SK-N-SH (cell line): ENCODE data around the gene NYAP2. TPM values are rescaled to one million over a fixed set of nuclear protein-coding genes. Genes with fewer than 3 reads are reported as not detected.

Experiments used
- CTCF ChIA-PET: fragments of 300-600, 350-600 bp; formaldehyde crosslinking; extraction: SDS; loops from one replicate; lab custom pipeline; 2021; lab: Yijun Ruan, JAX
- POLR2A ChIA-PET: fragments of 350-600 bp; sonication (Branson Sonifier 250); formaldehyde crosslinking; extraction: SDS; loops from one replicate; lab custom pipeline; 2020; ENCODE audit warnings: antibody characterized with exemption, inconsistent platforms; lab: Yijun Ruan, JAX
- DNase-seq: peaks from one replicate; pipeline ENCODE4 v3.0.0; 2012
- H2AFZ ChIP-seq: fragments of 200-600 bp; sonication (generic); 2 replicates; pipeline ENCODE4 v1.8.1; 2016; ENCODE audit warnings: antibody characterized with exemption, mild to moderate bottlenecking, low read depth
- H3F3A ChIP-seq: fragments of 200-600 bp; sonication (generic); replicated peaks from 2 replicates; pipeline ENCODE3; 2016; ENCODE audit warnings: antibody characterized with exemption, mild to moderate bottlenecking; ENCODE audit not compliant: insufficient read depth
- H3K27ac ChIP-seq, 2 experiments: fragments of 200-500 bp in 1 of 2; fragments of 200-600 bp in 1 of 2; sonication (Bioruptor generic) in 1 of 2; sonication (generic), shearing (Covaris generic) in 1 of 2; 2 replicates each; pipeline versions ENCODE4 v1.5.1 to v1.6.1; 2014 to 2016; ENCODE audit warnings: low read depth in 2 of 2, inconsistent platforms in 1 of 2, low read length in 1 of 2, mild to moderate bottlenecking in 1 of 2, mixed read lengths in 1 of 2
- H3K27me3 ChIP-seq: fragments of 200-600 bp; sonication (generic), shearing (Covaris generic); 2 replicates; pipeline ENCODE4 v1.6.1; 2016; ENCODE audit warnings: mixed run types; ENCODE audit not compliant: insufficient read depth
- H3K36me3 ChIP-seq, 2 experiments: fragments of 200-500 bp in 1 of 2; fragments of 200-600 bp in 1 of 2; sonication (Bioruptor generic) in 1 of 2; sonication (generic) in 1 of 2; replicated peaks in 1 of 2; 2 replicates each; pipeline versions ENCODE3 to v1.5.1; 2014 to 2016; ENCODE audit warnings: low read length in 1 of 2, mild to moderate bottlenecking in 1 of 2; ENCODE audit not compliant: insufficient read depth in 2 of 2, control insufficient read depth in 1 of 2
- H3K4me1 ChIP-seq, 2 experiments: fragments of 200-500 bp in 1 of 2; fragments of 200-600 bp in 1 of 2; sonication (Bioruptor generic) in 1 of 2; sonication (generic), shearing (Covaris generic) in 1 of 2; 2 replicates each; pipeline versions ENCODE4 v1.5.1 to v1.6.1; 2014 to 2016; ENCODE audit warnings: low read depth in 1 of 2, low read length in 1 of 2, mixed run types in 1 of 2; ENCODE audit not compliant: insufficient read depth in 2 of 2, control insufficient read depth in 1 of 2
- H3K4me2 ChIP-seq: fragments of 200-600 bp; sonication (generic), shearing (Covaris generic); 2 replicates; pipeline ENCODE4 v1.6.1; 2017; ENCODE audit warnings: mixed run types
- H3K4me3 ChIP-seq, 2 experiments: fragments of 200-500 bp in 1 of 2; fragments of 200-600 bp in 1 of 2; sonication (Bioruptor generic) in 1 of 2; sonication (generic), shearing (Covaris generic) in 1 of 2; 2 replicates each; pipeline versions ENCODE4 v1.5.1 to v1.8.1; 2014 to 2016; ENCODE audit warnings: low read depth in 2 of 2, inconsistent platforms in 1 of 2, low read length in 1 of 2, mild to moderate bottlenecking in 1 of 2, mixed read lengths in 1 of 2, moderate library complexity in 1 of 2
- H3K79me2 ChIP-seq: fragments of 200-600 bp; sonication (generic); 2 replicates; pipeline ENCODE4 v1.8.1; 2017; ENCODE audit warnings: mild to moderate bottlenecking; ENCODE audit not compliant: insufficient read depth
- H3K9ac ChIP-seq: fragments of 200-600 bp; sonication (generic); 2 replicates; pipeline ENCODE4 v1.6.1; 2017; ENCODE audit warnings: mixed run types
- H3K9me2 ChIP-seq: fragments of 200-600 bp; sonication (generic); 2 replicates; pipeline ENCODE4 v1.6.1; 2017; ENCODE audit warnings: mixed run types
- H3K9me3 ChIP-seq: fragments of 200-600 bp; sonication (generic); 2 replicates; pipeline ENCODE4 v1.6.1; 2017; ENCODE audit warnings: mixed run types, mild to moderate bottlenecking, moderate library complexity
- H4K20me1 ChIP-seq: fragments of 200-600 bp; sonication (generic); 2 replicates; pipeline ENCODE4 v1.6.1; 2017; ENCODE audit warnings: mild to moderate bottlenecking, mixed run types; ENCODE audit not compliant: insufficient read depth
- EZH2phosphoT487 ChIP-seq: fragments of 200-600 bp; sonication (generic); IDR thresholded peaks from 2 replicates; pipeline ENCODE4 v1.6.1; 2017; ENCODE audit warnings: low read depth, mixed run types, mild to moderate bottlenecking, antibody characterized with exemption, moderate library complexity, borderline replicate concordance
- FOXM1 ChIP-seq: IDR thresholded peaks from 2 replicates; pipeline ENCODE4 v1.4.0; 2012; ENCODE audit warnings: low read depth, mild to moderate bottlenecking
- GATA2 ChIP-seq: sonication (generic); formaldehyde crosslinking; IDR thresholded peaks from 2 replicates; pipeline ENCODE4 v1.5.0; 2020; ENCODE audit warnings: mild to moderate bottlenecking, missing genetic modification reagents
- MXI1 ChIP-seq: IDR thresholded peaks from 2 replicates; pipeline ENCODE4 v1.6.1; 2012; ENCODE audit warnings: mild to moderate bottlenecking, low read depth, low read length, improper control_type of control experiment
- POLR2AphosphoS5 ChIP-seq: IDR thresholded peaks from 2 replicates; pipeline ENCODE4 v1.6.1; 2012; ENCODE audit warnings: low read depth, low read length
- RXRA ChIP-seq: IDR thresholded peaks from 2 replicates; pipeline ENCODE4 v1.4.0; 2012; ENCODE audit warnings: low read depth, mild to moderate bottlenecking, borderline replicate concordance
- SIN3A ChIP-seq: IDR thresholded peaks from 2 replicates; pipeline ENCODE4 v1.6.1; 2012; ENCODE audit warnings: low read depth, mild to moderate bottlenecking, low read length, moderate library complexity, borderline replicate concordance
- SMC3 ChIP-seq: IDR thresholded peaks from 2 replicates; pipeline ENCODE4 v1.6.1; 2012; ENCODE audit warnings: low read depth, low read length, improper control_type of control experiment
- TAF1 ChIP-seq: IDR thresholded peaks from 2 replicates; pipeline ENCODE4 v1.6.1; 2012; ENCODE audit warnings: low read depth, mild to moderate bottlenecking, low read length, moderate library complexity, borderline replicate concordance
- YY1 ChIP-seq: IDR thresholded peaks from 2 replicates; pipeline ENCODE4 v1.4.0; 2012; ENCODE audit warnings: low read depth, mild to moderate bottlenecking
- WGBS: methylation state at CpG from one replicate; pipeline ENCODE4 v1.1.6; 2017; ENCODE audit warnings: low lambda C conversion rate; 5-methylcytosine and 5-hydroxymethylcytosine counted together
- polyA plus RNA-seq, 3 experiments: library from polyadenylated mRNA; depleted of rRNA; stranded (reverse); fragments of >200 nt; gene quantifications; 2 replicates each; pipeline ENCODE4 v1.2.3, GENCODE V29; 2012
- TF ChIP-seq, protein P1 (sequence below): IDR thresholded peaks from 2 replicates; pipeline ENCODE4; 2012
- TF ChIP-seq, protein P2 (sequence below): fragments of 150-350 bp; IDR thresholded peaks from 2 replicates; pipeline ENCODE4 v1.6.1; 2017; ENCODE audit warnings: antibody characterized with exemption, low read length, low read depth, borderline replicate concordance
- TF ChIP-seq, protein P3 (sequence below): IDR thresholded peaks from 2 replicates; pipeline ENCODE4 v1.4.0; 2012; ENCODE audit warnings: low read depth

The NYAP2 gene
- polyA plus RNA-seq, 1 of the 3 experiments (the other 2 are of a cell fraction), result not detected

DNA sequence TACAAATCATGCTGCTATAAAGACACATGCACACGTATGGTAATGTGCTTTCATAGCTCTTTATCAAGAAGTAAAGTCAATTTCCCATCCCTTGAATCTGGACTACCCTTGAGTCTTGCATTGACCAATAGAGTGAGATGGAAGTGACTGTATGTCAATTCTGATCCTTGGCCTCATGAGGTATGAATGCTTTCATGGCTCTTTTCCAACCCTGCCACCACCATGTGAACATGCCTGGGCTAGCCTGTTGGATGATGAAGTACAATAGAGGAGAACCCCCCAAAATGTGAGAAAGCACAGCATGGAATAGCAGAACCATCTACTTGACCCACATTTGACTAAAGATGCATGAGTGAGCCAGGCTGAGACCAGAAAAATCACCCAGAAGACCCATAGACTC is 237.0 kb downstream of the NYAP2 start:
- POLR2A ChIA-PET, result no interaction called here
- WGBS, result 30% methylated on average over 1 of the region's 1 CpG
- no peak overlapping the region for H3K4me2 ChIP-seq
- no peak overlapping the region for H2AFZ ChIP-seq
- no peaks in the 10 kb centered on the region for H3K4me1 ChIP-seq
- H3K27ac ChIP-seq, result no peak overlapping the region
- DNase-seq, result no peak
- no peaks in the 10 kb centered on the region for H3K27me3 ChIP-seq
- no peaks in the 10 kb centered on the region for H3K9me3 ChIP-seq
- H3K9ac ChIP-seq, result no peak overlapping the region
- H3K4me3 ChIP-seq, result no peak overlapping the region
- CTCF ChIA-PET, result interaction anchor here (0.7 kb wide), 1 partner anchor 12 kb away, joined by 4 read pairs; no protein-coding TSS in a partner anchor
- H3F3A ChIP-seq, result no peaks in the 10 kb centered on the region
- no peaks in the 10 kb centered on the region for H3K9me2 ChIP-seq
- no peaks in the 10 kb centered on the region for H3K36me3 ChIP-seq
- no peaks in the 10 kb centered on the region for H3K79me2 ChIP-seq
- TF ChIP-seq SMC3 (no peak), SIN3A (no peak), YY1 (no peak), RXRA (no peak), EZH2phosphoT487 (no peak), FOXM1 (no peak), TAF1 (no peak)
- TF ChIP-seq, protein P1, sequence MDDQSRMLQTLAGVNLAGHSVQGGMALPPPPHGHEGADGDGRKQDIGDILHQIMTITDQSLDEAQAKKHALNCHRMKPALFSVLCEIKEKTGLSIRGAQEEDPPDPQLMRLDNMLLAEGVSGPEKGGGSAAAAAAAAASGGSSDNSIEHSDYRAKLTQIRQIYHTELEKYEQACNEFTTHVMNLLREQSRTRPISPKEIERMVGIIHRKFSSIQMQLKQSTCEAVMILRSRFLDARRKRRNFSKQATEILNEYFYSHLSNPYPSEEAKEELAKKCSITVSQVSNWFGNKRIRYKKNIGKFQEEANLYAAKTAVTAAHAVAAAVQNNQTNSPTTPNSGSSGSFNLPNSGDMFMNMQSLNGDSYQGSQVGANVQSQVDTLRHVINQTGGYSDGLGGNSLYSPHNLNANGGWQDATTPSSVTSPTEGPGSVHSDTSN, result no peak
- no peaks in the 10 kb centered on the region for H4K20me1 ChIP-seq

DNA sequence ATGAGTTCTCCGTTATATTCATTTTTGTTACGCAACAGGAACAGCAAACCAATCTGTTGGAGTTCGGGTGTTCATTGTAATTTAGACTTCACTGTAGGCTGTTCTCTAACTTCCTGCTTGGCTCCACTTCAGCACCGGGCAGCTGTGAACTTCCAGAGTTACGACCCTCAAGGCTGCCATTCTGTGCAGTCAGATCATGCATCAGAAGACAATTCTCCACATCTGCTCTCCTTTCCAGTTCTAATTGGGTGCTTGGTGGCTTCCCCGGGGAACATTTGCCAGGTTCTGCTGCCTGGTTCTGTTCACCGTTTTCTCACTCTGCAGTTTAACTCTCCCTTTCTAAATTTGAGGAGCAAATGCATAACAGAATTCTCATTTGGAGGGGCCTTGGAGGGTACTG is 237.7 kb downstream of the NYAP2 start:
- 46% methylated on average over 7 of the region's 7 CpGs for WGBS
- TF ChIP-seq RXRA (no peak), MXI1 (no peak), GATA2 (no peak), POLR2AphosphoS5 (no peak)
- TF ChIP-seq, protein P2, sequence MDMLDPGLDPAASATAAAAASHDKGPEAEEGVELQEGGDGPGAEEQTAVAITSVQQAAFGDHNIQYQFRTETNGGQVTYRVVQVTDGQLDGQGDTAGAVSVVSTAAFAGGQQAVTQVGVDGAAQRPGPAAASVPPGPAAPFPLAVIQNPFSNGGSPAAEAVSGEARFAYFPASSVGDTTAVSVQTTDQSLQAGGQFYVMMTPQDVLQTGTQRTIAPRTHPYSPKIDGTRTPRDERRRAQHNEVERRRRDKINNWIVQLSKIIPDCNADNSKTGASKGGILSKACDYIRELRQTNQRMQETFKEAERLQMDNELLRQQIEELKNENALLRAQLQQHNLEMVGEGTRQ, result no peak
- TF ChIP-seq, protein P3, sequence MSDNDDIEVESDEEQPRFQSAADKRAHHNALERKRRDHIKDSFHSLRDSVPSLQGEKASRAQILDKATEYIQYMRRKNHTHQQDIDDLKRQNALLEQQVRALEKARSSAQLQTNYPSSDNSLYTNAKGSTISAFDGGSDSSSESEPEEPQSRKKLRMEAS, result no peak
- H3K4me1 ChIP-seq, result no peaks in the 10 kb centered on the region
- H3F3A ChIP-seq, result no peaks in the 10 kb centered on the region
- no peaks in the 10 kb centered on the region for H3K9me2 ChIP-seq
- no peaks in the 10 kb centered on the region for H4K20me1 ChIP-seq
- H3K9me3 ChIP-seq, result no peaks in the 10 kb centered on the region
- DNase-seq, result no peak
- H3K4me2 ChIP-seq, result no peak overlapping the region
- H3K4me3 ChIP-seq, result no peak overlapping the region
- no peaks in the 10 kb centered on the region for H3K36me3 ChIP-seq
- H2AFZ ChIP-seq, result no peak overlapping the region
- H3K27me3 ChIP-seq, result no peaks in the 10 kb centered on the region
- no peak overlapping the region for H3K27ac ChIP-seq
- ChIA-PET CTCF (no interaction called here), POLR2A (no interaction called here)
- no peak overlapping the region for H3K9ac ChIP-seq
- H3K79me2 ChIP-seq, result no peaks in the 10 kb centered on the region
